Activated CD4-positive, CD25-positive, alpha-beta regulatory T cell treated with anti-CD3 and anti-CD28 coated beads, Interleukin-2, amount 50 U/mL, for 72 hours (primary cell): ENCODE data around the gene ATXN7L2.
A peak's percentile ranks its signal among the peaks of the same experiment; 100 is the strongest.
"Not testable (repeated sequence)": the region's sequence is repeated elsewhere in the genome, so short reads cannot be mapped to it uniquely, and the experiment has no call there.

Experiments used
- DNase-seq: peaks from one replicate; pipeline ENCODE4 v3.0.0; 2021

ATXN7L2 gene

GRCh38 chr1:109483672-109484518 is at the start of gene ATXN7L2:
Gene ATXN7L2 (plus strand): TSS chr1:109483905. CDS start chr1:109483954, 49 bp downstream.
- peak; percentile 87 for DNase-seq

- DNase-seq, result no peak
Observed at GRCh38 chr1:109434484-109434883, 49.2 kb upstream of the ATXN7L2 start.

- no peak for DNase-seq
Observed at GRCh38 chr1:109438798-109439297, 44.9 kb upstream of the ATXN7L2 start.

- DNase-seq, result no peak
Observed at GRCh38 chr1:109441069-109441468, 42.6 kb upstream of the ATXN7L2 start.

GRCh38 chr1:109443476-109443875 is 40.2 kb upstream of the ATXN7L2 start:
- no peak for DNase-seq

- no peak for DNase-seq
Observed at GRCh38 chr1:109444346-109444745, 39.4 kb upstream of the ATXN7L2 start.

GRCh38 chr1:109445949-109446695 is 37.6 kb upstream of the ATXN7L2 start:
- not testable (repeated sequence) for DNase-seq

GRCh38 chr1:109447524-109447923 is 36.2 kb upstream of the ATXN7L2 start:
- DNase-seq, result no peak

- DNase-seq, result no peak
Observed at GRCh38 chr1:109454497-109455133, 29.1 kb upstream of the ATXN7L2 start.

- no peak for DNase-seq
Observed at GRCh38 chr1:109457819-109458218, 25.9 kb upstream of the ATXN7L2 start.

- no peak for DNase-seq
Observed at GRCh38 chr1:109466125-109466451, 17.6 kb upstream of the ATXN7L2 start.

- no peak for DNase-seq
Observed at GRCh38 chr1:109466452-109467300, 17.0 kb upstream of the ATXN7L2 start, which contains the start of gene SYPL2. Gene SYPL2 (plus strand): TSS chr1:109466546. CDS start chr1:109466844, 298 bp downstream.

- DNase-seq, result no peak
Observed at GRCh38 chr1:109467301-109467777, 16.4 kb upstream of the ATXN7L2 start.

GRCh38 chr1:109468061-109468460 is 15.6 kb upstream of the ATXN7L2 start:
- no peak for DNase-seq

- no peak for DNase-seq
Observed at GRCh38 chr1:109468903-109469302, 14.8 kb upstream of the ATXN7L2 start.

GRCh38 chr1:109470245-109470644 is 13.5 kb upstream of the ATXN7L2 start:
- DNase-seq, result no peak

- DNase-seq, result no peak
Observed at GRCh38 chr1:109472779-109473178, 10.9 kb upstream of the ATXN7L2 start.

GRCh38 chr1:109473284-109474057 is 10.2 kb upstream of the ATXN7L2 start:
- not testable (repeated sequence) for DNase-seq

- DNase-seq, result no peak
Observed at GRCh38 chr1:109474697-109475096, 9.0 kb upstream of the ATXN7L2 start.

GRCh38 chr1:109475261-109475660 is 8.4 kb upstream of the ATXN7L2 start:
- DNase-seq, result no peak

GRCh38 chr1:109476825-109477224 is 6.9 kb upstream of the ATXN7L2 start:
- no peak for DNase-seq
